ENCODE data around the gene VAT1L.

VAT1L gene

GRCh38 chr16:77881355-77882030 lies 93.1 kb downstream of the VAT1L start:
- H3K23ac ChIP-seq (ENCODE audit: low read length in 2 of 2), result no peak overlapping the region
- no peaks in the 10 kb centered on the region for H3K27me3 ChIP-seq (ENCODE audit: control insufficient read depth in 1 of 2, insufficient read depth in 1 of 2, low read length in 2 of 2)
- H2BK120ac ChIP-seq (ENCODE audit: low read depth, low read length), result no peak overlapping the region
- H2BK12ac ChIP-seq (ENCODE audit: low read length in 2 of 2), result no peak overlapping the region
- no peaks in the 10 kb centered on the region for H3K4me1 ChIP-seq (ENCODE audit: control insufficient read depth, insufficient read depth, low read depth, low read length)
- no peak overlapping the region for H2AFZ ChIP-seq (ENCODE audit: low read depth, low read length)
- no peak overlapping the region for H2BK5ac ChIP-seq (ENCODE audit: low read depth, low read length, poor library complexity, severe bottlenecking)
- no peak overlapping the region for H3K4me2 ChIP-seq (ENCODE audit: low read length, poor library complexity, severe bottlenecking)
- H3K4me3 ChIP-seq (ENCODE audit: insufficient read depth in 1 of 2, low read depth in 1 of 2, low read length in 2 of 2), result no peak overlapping the region
- DNase-seq, result no peak
- H2BK15ac ChIP-seq (ENCODE audit: low read depth, poor library complexity, severe bottlenecking), result no peak overlapping the region
- H3K36me3 ChIP-seq (ENCODE audit: control insufficient read depth in 1 of 2, insufficient read depth in 2 of 2, low read depth in 1 of 2, low read length in 2 of 2), result no peaks in the 10 kb centered on the region
- H3K14ac ChIP-seq (ENCODE audit: low read length in 2 of 2), result no peak overlapping the region
- no peak overlapping the region for H3K9ac ChIP-seq (ENCODE audit: low read length)
- no peak overlapping the region for H4K91ac ChIP-seq (ENCODE audit: low read length)
- H2AK5ac ChIP-seq (ENCODE audit: low read length, severe bottlenecking), result no peak overlapping the region
- no peak overlapping the region for H3K4ac ChIP-seq (ENCODE audit: low read depth in 1 of 2, low read length in 2 of 2)
- 94% methylated on average over 2 of the region's 2 CpGs for WGBS
- no peak overlapping the region for H3K27ac ChIP-seq (ENCODE audit: low read length, poor library complexity, severe bottlenecking)
- no peaks in the 10 kb centered on the region for H3K79me1 ChIP-seq (replicated peaks; ENCODE audit: low read length, poor library complexity, severe bottlenecking)
- H4K8ac ChIP-seq (ENCODE audit: low read length), result no peak overlapping the region
- no peak overlapping the region for H3K18ac ChIP-seq (ENCODE audit: low read depth in 1 of 2, low read length in 2 of 2)
- no peaks in the 10 kb centered on the region for H3K9me3 ChIP-seq (ENCODE audit: control insufficient read depth, low read length)

GRCh38 chr16:77882358-77882757 lies 94.0 kb downstream of the VAT1L start:
- no peak overlapping the region for H3K18ac ChIP-seq (ENCODE audit: low read depth in 1 of 2, low read length in 2 of 2)
- no peak overlapping the region for H3K9ac ChIP-seq (ENCODE audit: low read length)
- H2AK5ac ChIP-seq (ENCODE audit: low read length, severe bottlenecking), result no peak overlapping the region
- H2BK15ac ChIP-seq (ENCODE audit: low read depth, poor library complexity, severe bottlenecking), result no peak overlapping the region
- peaks cover 0 to 4% of the 10 kb centered on the region in 2 experiments for H3K27me3 ChIP-seq (ENCODE audit: control insufficient read depth in 1 of 2, insufficient read depth in 1 of 2, low read length in 2 of 2)
- no peaks in the 10 kb centered on the region for H3K4me1 ChIP-seq (ENCODE audit: control insufficient read depth, insufficient read depth, low read depth, low read length)
- H4K91ac ChIP-seq (ENCODE audit: low read length), result no peak overlapping the region
- no peak overlapping the region for H2BK12ac ChIP-seq (ENCODE audit: low read length in 2 of 2)
- no peak overlapping the region for H3K23ac ChIP-seq (ENCODE audit: low read length in 2 of 2)
- no peak overlapping the region for H2BK120ac ChIP-seq (ENCODE audit: low read depth, low read length)
- H4K8ac ChIP-seq (ENCODE audit: low read length), result no peak overlapping the region
- H3K36me3 ChIP-seq (ENCODE audit: control insufficient read depth in 1 of 2, insufficient read depth in 2 of 2, low read depth in 1 of 2, low read length in 2 of 2), result no peaks in the 10 kb centered on the region
- H3K27ac ChIP-seq (ENCODE audit: low read length, poor library complexity, severe bottlenecking), result no peak overlapping the region
- H3K4me2 ChIP-seq (ENCODE audit: low read length, poor library complexity, severe bottlenecking), result no peak overlapping the region
- no peak overlapping the region for H3K14ac ChIP-seq (ENCODE audit: low read length in 2 of 2)
- no peak overlapping the region for H2BK5ac ChIP-seq (ENCODE audit: low read depth, low read length, poor library complexity, severe bottlenecking)
- no peaks in the 10 kb centered on the region for H3K9me3 ChIP-seq (ENCODE audit: control insufficient read depth, low read length)
- H3K79me1 ChIP-seq (replicated peaks; ENCODE audit: low read length, poor library complexity, severe bottlenecking), result no peaks in the 10 kb centered on the region
- WGBS, result no CpG with 5 or more reads among the region's 1 CpG
- H2AFZ ChIP-seq (ENCODE audit: low read depth, low read length), result no peak overlapping the region
- H3K4me3 ChIP-seq (ENCODE audit: insufficient read depth in 1 of 2, low read depth in 1 of 2, low read length in 2 of 2), result no peak overlapping the region
- DNase-seq, result no peak
- no peak overlapping the region for H3K4ac ChIP-seq (ENCODE audit: low read depth in 1 of 2, low read length in 2 of 2)

GRCh38 chr16:77885571-77886295 lies 97.4 kb downstream of the VAT1L start:
- WGBS, result 91% methylated on average over 6 of the region's 6 CpGs
- Histone ChIP-seq H2AK5ac (ENCODE audit: low read length, severe bottlenecking) (no peak overlapping the region), H3K9ac (ENCODE audit: low read length) (no peak overlapping the region), H3K27ac (ENCODE audit: low read length, poor library complexity, severe bottlenecking) (no peak overlapping the region), H3K79me1 (replicated peaks; ENCODE audit: low read length, poor library complexity, severe bottlenecking) (no peaks in the 10 kb centered on the region), H3K14ac (ENCODE audit: low read length in 2 of 2) (no peak overlapping the region), H2BK5ac (ENCODE audit: low read depth, low read length, poor library complexity, severe bottlenecking) (no peak overlapping the region), H3K9me3 (ENCODE audit: control insufficient read depth, low read length) (no peaks in the 10 kb centered on the region), H3K18ac (ENCODE audit: low read depth in 1 of 2, low read length in 2 of 2) (no peak overlapping the region), H2BK15ac (ENCODE audit: low read depth, poor library complexity, severe bottlenecking) (no peak overlapping the region), H3K4me1 (ENCODE audit: control insufficient read depth, insufficient read depth, low read depth, low read length) (no peaks in the 10 kb centered on the region), H3K36me3 (ENCODE audit: control insufficient read depth in 1 of 2, insufficient read depth in 2 of 2, low read depth in 1 of 2, low read length in 2 of 2) (no peaks in the 10 kb centered on the region), H2AFZ (ENCODE audit: low read depth, low read length) (no peak overlapping the region), H3K4ac (ENCODE audit: low read depth in 1 of 2, low read length in 2 of 2) (no peak overlapping the region), H2BK120ac (ENCODE audit: low read depth, low read length) (no peak overlapping the region), H3K4me3 (ENCODE audit: insufficient read depth in 1 of 2, low read depth in 1 of 2, low read length in 2 of 2) (no peak overlapping the region), H3K4me2 (ENCODE audit: low read length, poor library complexity, severe bottlenecking) (no peak overlapping the region), H4K91ac (ENCODE audit: low read length) (no peak overlapping the region), H3K27me3 (ENCODE audit: control insufficient read depth in 1 of 2, insufficient read depth in 1 of 2, low read length in 2 of 2) (peaks cover 0 to 15% of the 10 kb centered on the region in 2 experiments), H3K23ac (ENCODE audit: low read length in 2 of 2) (no peak overlapping the region), H4K8ac (ENCODE audit: low read length) (no peak overlapping the region), H2BK12ac (ENCODE audit: low read length in 2 of 2) (no peak overlapping the region)
- no peak for DNase-seq

DNA sequence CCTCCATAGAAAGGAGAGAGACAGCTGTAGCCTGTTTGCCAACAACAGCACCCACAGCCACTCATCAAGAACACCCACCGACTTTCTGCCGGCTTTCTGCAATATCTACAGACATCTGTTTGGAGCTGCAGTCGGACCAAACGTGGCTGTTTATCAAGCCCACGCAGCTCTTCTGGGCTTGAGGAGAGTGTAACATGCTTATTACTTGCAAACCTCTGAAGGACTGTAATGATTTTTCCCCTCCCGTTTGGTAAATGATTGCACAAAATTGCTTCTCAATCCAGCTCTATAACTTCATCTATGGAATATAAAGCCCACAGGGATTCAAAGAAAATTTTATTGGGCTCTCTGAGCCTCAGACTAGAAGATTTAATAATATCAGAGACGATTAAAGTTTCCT lies 100.5 kb downstream of the VAT1L start:
- no peaks in the 10 kb centered on the region for H3K9me3 ChIP-seq (ENCODE audit: control insufficient read depth, low read length)
- peaks cover 0 to 15% of the 10 kb centered on the region in 2 experiments for H3K27me3 ChIP-seq (ENCODE audit: control insufficient read depth in 1 of 2, insufficient read depth in 1 of 2, low read length in 2 of 2)
- H2AFZ ChIP-seq (ENCODE audit: low read depth, low read length), result no peak overlapping the region
- H3K27ac ChIP-seq (ENCODE audit: low read length, poor library complexity, severe bottlenecking), result no peak overlapping the region
- no peak overlapping the region for H3K4ac ChIP-seq (ENCODE audit: low read depth in 1 of 2, low read length in 2 of 2)
- H4K91ac ChIP-seq (ENCODE audit: low read length), result no peak overlapping the region
- no peak overlapping the region for H2BK120ac ChIP-seq (ENCODE audit: low read depth, low read length)
- WGBS, result 89% methylated on average over 6 of the region's 7 CpGs
- no peak overlapping the region for H2BK12ac ChIP-seq (ENCODE audit: low read length in 2 of 2)
- no peak overlapping the region for H3K23ac ChIP-seq (ENCODE audit: low read length in 2 of 2)
- H3K4me1 ChIP-seq (ENCODE audit: control insufficient read depth, insufficient read depth, low read depth, low read length), result no peaks in the 10 kb centered on the region
- H3K18ac ChIP-seq (ENCODE audit: low read depth in 1 of 2, low read length in 2 of 2), result no peak overlapping the region
- no peaks in the 10 kb centered on the region for H3K79me1 ChIP-seq (replicated peaks; ENCODE audit: low read length, poor library complexity, severe bottlenecking)
- DNase-seq, result no peak
- no peak overlapping the region for H3K9ac ChIP-seq (ENCODE audit: low read length)
- no peak overlapping the region for H3K4me3 ChIP-seq (ENCODE audit: insufficient read depth in 1 of 2, low read depth in 1 of 2, low read length in 2 of 2)
- H2BK5ac ChIP-seq (ENCODE audit: low read depth, low read length, poor library complexity, severe bottlenecking), result no peak overlapping the region
- H3K4me2 ChIP-seq (ENCODE audit: low read length, poor library complexity, severe bottlenecking), result no peak overlapping the region
- H4K8ac ChIP-seq (ENCODE audit: low read length), result no peak overlapping the region
- no peak overlapping the region for H2BK15ac ChIP-seq (ENCODE audit: low read depth, poor library complexity, severe bottlenecking)
- H2AK5ac ChIP-seq (ENCODE audit: low read length, severe bottlenecking), result no peak overlapping the region
- no peak overlapping the region for H3K14ac ChIP-seq (ENCODE audit: low read length in 2 of 2)
- H3K36me3 ChIP-seq (ENCODE audit: control insufficient read depth in 1 of 2, insufficient read depth in 2 of 2, low read depth in 1 of 2, low read length in 2 of 2), result no peaks in the 10 kb centered on the region

All from mesenchymal stem cell (in vitro differentiated cells and primary cell).